Panc1 (cell line): ENCODE measurements around the gene ZNF497. TPM values are rescaled to one million over a fixed set of nuclear protein-coding genes. Genes with fewer than 3 reads are reported as not detected.

ENCODE experiments used
- ATAC-seq: fragments of 200-7000 bp; cut with Tn5 transposase; 2 replicates; pipeline ENCODE4 v1.9.1; 2020; ENCODE audit warnings: mild to moderate bottlenecking, moderate library complexity
- BruUV-seq: library from RNA; stranded (reverse); fragments of 400-500 nt; replicated peaks from 2 replicates; lab custom pipeline; 2021; lab: Mats Ljungman, UMichigan
- CTCF ChIA-PET: fragments of 300-600 bp; sonication (Branson Sonifier 250); formaldehyde crosslinking; loops from one replicate; lab custom pipeline; 2022; ENCODE audit warnings: antibody characterized with exemption; lab: Charles Lee
- POLR2A ChIA-PET: fragments of 300-600 bp; sonication (Branson Sonifier 250); formaldehyde crosslinking; loops from one replicate; lab custom pipeline; 2022; ENCODE audit warnings: antibody characterized with exemption; lab: Charles Lee
- DNase-seq: peaks from one replicate; pipeline ENCODE4 v3.0.0-alpha.2; 2010; ENCODE audit warnings: low read depth, low spot score
- H3K27ac ChIP-seq: 2 replicates; pipeline ENCODE4 v1.5.1; 2011; ENCODE audit warnings: mild to moderate bottlenecking, low read length, inconsistent platforms
- H3K27me3 ChIP-seq: fragments of 200-500 bp; sonication (Bioruptor generic); 2 replicates; pipeline ENCODE4 v1.6.0; 2014; ENCODE audit warnings: low read length, inconsistent platforms; ENCODE audit not compliant: control insufficient read depth, insufficient read depth
- H3K36me3 ChIP-seq: fragments of 200-500 bp; sonication (Bioruptor generic); 2 replicates; pipeline ENCODE4 v1.5.1; 2014; ENCODE audit warnings: inconsistent platforms, mild to moderate bottlenecking, low read length, moderate library complexity; ENCODE audit not compliant: control insufficient read depth, insufficient read depth
- H3K4me1 ChIP-seq: 2 replicates; pipeline ENCODE4 v1.5.1; 2011; ENCODE audit warnings: inconsistent platforms, mild to moderate bottlenecking, low read length, moderate library complexity; ENCODE audit not compliant: control insufficient read depth, insufficient read depth
- H3K4me3 ChIP-seq, 2 experiments: 2 replicates each; pipeline ENCODE4 v1.5.1; 2011 to 2012; ENCODE audit warnings: low read depth in 2 of 2, low read length in 2 of 2, mild to moderate bottlenecking in 2 of 2, inconsistent platforms in 1 of 2, moderate library complexity in 1 of 2
- H3K9me3 ChIP-seq: fragments of 200-500 bp; sonication (Bioruptor generic); 2 replicates; pipeline ENCODE4 v1.5.1; 2014; ENCODE audit warnings: low read depth, mild to moderate bottlenecking, inconsistent platforms, low read length, moderate library complexity; ENCODE audit not compliant: control insufficient read depth, insufficient read depth
- POLR2AphosphoS5 ChIP-seq: IDR thresholded peaks from 2 replicates; pipeline ENCODE4 v1.6.1; 2012; ENCODE audit warnings: mild to moderate bottlenecking, low read depth, low read length, moderate library complexity
- REST ChIP-seq, 2 experiments: IDR thresholded peaks; 2 replicates each; pipeline ENCODE4 v1.6.1; 2011 to 2012; ENCODE audit warnings: low read depth in 2 of 2, control low read depth in 1 of 2, low read length in 1 of 2, mild to moderate bottlenecking in 1 of 2, moderate library complexity in 1 of 2; ENCODE audit not compliant: insufficient read depth in 1 of 2
- SIN3A ChIP-seq: IDR thresholded peaks from 2 replicates; pipeline ENCODE4 v1.6.1; 2012; ENCODE audit warnings: low read depth, mild to moderate bottlenecking, low read length, moderate library complexity, borderline replicate concordance; ENCODE audit not compliant: insufficient read depth
- TCF7L2 ChIP-seq: IDR thresholded peaks from 2 replicates; pipeline ENCODE4 v1.6.1; 2011; ENCODE audit warnings: mild to moderate bottlenecking, low read depth, low read length, inconsistent platforms
- in situ Hi-C: cut with HindIII; loops from 2 replicates; pipeline ENCODE4 v1.10.0; 2016; ENCODE audit warnings: low sequenced_read_pairs, low pct_unique_long_range_greater_than_20kb
- intact Hi-C: fragments of 100-400 bp; cut with micrococcal nuclease; formaldehyde crosslinking; loops from one replicate; pipeline ENCODE4 v1.10.0; 2022; ENCODE audit not compliant: unreplicated experiment
- total RNA-seq: library from RNA; stranded (reverse); gene quantifications from one replicate; pipeline ENCODE4 v1.2.1, GENCODE V29; 2021; ENCODE audit not compliant: unreplicated experiment
- TF ChIP-seq, protein P1 (sequence below): fragments of 450-650 bp; IDR thresholded peaks from 2 replicates; pipeline ENCODE4 v1.5.1; 2017; ENCODE audit warnings: mild to moderate bottlenecking

ZNF497 gene
- total RNA-seq, 1 experiment from 2014 or later, result 1.9 TPM

- Histone ChIP-seq H3K36me3 (no peaks in the 10 kb centered on the region), H3K27me3 (no peaks in the 10 kb centered on the region), H3K9me3 (no peaks in the 10 kb centered on the region), H3K4me1 (peaks cover 3% of the 10 kb centered on the region; the same call in 1 of the 2 replicates), H3K27ac (no peak overlapping the region), H3K4me3 (no peak overlapping the region)
- no TSS peak for BruUV-seq
- intact Hi-C loops (no loop called here), in situ Hi-C loops (no loop called here)
- TF ChIP-seq, protein P1, sequence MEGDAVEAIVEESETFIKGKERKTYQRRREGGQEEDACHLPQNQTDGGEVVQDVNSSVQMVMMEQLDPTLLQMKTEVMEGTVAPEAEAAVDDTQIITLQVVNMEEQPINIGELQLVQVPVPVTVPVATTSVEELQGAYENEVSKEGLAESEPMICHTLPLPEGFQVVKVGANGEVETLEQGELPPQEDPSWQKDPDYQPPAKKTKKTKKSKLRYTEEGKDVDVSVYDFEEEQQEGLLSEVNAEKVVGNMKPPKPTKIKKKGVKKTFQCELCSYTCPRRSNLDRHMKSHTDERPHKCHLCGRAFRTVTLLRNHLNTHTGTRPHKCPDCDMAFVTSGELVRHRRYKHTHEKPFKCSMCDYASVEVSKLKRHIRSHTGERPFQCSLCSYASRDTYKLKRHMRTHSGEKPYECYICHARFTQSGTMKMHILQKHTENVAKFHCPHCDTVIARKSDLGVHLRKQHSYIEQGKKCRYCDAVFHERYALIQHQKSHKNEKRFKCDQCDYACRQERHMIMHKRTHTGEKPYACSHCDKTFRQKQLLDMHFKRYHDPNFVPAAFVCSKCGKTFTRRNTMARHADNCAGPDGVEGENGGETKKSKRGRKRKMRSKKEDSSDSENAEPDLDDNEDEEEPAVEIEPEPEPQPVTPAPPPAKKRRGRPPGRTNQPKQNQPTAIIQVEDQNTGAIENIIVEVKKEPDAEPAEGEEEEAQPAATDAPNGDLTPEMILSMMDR, result no peak
- TF ChIP-seq TCF7L2, result no peak
- no peak for TF ChIP-seq REST (IDR thresholded peaks at IDR 0.05; ENCODE audit: insufficient read depth in 1 of 2, low read depth in 2 of 2, low read length in 1 of 2)
- no peak for TF ChIP-seq POLR2AphosphoS5
- no peak for TF ChIP-seq SIN3A
- ChIA-PET CTCF (interaction anchor here (0.5 kb wide), 1 partner anchor 24 kb away, joined by 5 read pairs; no protein-coding TSS in a partner anchor), POLR2A (interaction anchor here (1.1 kb wide), 1 partner anchor 10 kb away, joined by 3 read pairs; the partner anchor contains the start of gene ZNF497)
- no peak for DNase-seq
- ATAC-seq, result no peak
Measured at GRCh38 chr19:58351990-58352755, 10.4 kb downstream of the ZNF497 start.

- Histone ChIP-seq H3K9me3 (no peaks in the 10 kb centered on the region), H3K4me1 (peaks cover 8% of the 10 kb centered on the region; the same call in 1 of the 2 replicates), H3K4me3 (no peak overlapping the region), H3K27ac (no peak overlapping the region), H3K27me3 (no peaks in the 10 kb centered on the region), H3K36me3 (no peaks in the 10 kb centered on the region)
- DNase-seq, result no peak
- POLR2A ChIA-PET, result interaction anchor here (1.1 kb wide), 1 partner anchor 11 kb away, joined by 3 read pairs; the partner anchor contains the start of gene ZNF497
- CTCF ChIA-PET, result interaction anchor here (0.5 to 0.7 kb wide), 3 partner anchors 25 to 797 kb away, joined by 5 to 8 read pairs (median 5); no protein-coding TSS in a partner anchor
- in situ Hi-C loops (no loop called here), intact Hi-C loops (no loop called here)
- no peak for TF ChIP-seq TCF7L2
- no peak for TF ChIP-seq SIN3A
- TF ChIP-seq POLR2AphosphoS5, result no peak
- TF ChIP-seq REST (IDR thresholded peaks at IDR 0.05; ENCODE audit: insufficient read depth in 1 of 2, low read depth in 2 of 2, low read length in 1 of 2), result no peak
- TF ChIP-seq, protein P1, result no peak
- no peak for ATAC-seq
- BruUV-seq, result no TSS peak
Measured at GRCh38 chr19:58351558-58351878, 11.0 kb downstream of the ZNF497 start.
